AG10803 (cell line): Measurements from ENCODE around the gene PAX5.

Experiments
- DNase-seq: peaks from one replicate; pipeline ENCODE4 v3.0.0; 2010; ENCODE audit warnings: low read depth
- H3K4me3 ChIP-seq: 2 replicates; pipeline ENCODE4 v1.5.1; 2011; ENCODE audit warnings: mild to moderate bottlenecking, low read length, control low read depth
- TF ChIP-seq, protein P1 (sequence below): conservative IDR thresholded peaks from 2 replicates; pipeline ENCODE4 v1.5.1; 2011; ENCODE audit warnings: mild to moderate bottlenecking, low read length, control low read depth, inconsistent platforms

The PAX5 gene

DNA sequence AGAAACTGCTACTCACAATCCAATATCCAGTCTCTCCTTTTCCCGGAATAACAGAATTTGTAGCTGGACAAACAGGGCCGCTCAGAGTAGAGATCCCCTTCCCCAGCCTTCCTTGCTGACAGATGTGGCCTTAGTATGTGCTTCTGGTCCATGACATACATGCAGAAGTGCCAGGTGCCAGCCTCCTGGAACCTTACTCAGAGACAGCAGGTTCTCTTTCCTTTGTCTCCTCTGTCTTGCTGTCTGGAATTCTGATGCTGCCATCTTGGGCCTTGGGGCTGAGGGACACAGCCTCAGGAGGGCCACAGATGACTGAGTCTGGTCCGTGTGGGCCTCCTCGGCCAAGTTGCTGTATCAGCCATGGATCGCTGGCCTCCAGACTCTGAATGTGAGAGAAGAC lies 210.1 kb downstream of the PAX5 start:
- DNase-seq: no peak
- TF ChIP-seq, protein P1, sequence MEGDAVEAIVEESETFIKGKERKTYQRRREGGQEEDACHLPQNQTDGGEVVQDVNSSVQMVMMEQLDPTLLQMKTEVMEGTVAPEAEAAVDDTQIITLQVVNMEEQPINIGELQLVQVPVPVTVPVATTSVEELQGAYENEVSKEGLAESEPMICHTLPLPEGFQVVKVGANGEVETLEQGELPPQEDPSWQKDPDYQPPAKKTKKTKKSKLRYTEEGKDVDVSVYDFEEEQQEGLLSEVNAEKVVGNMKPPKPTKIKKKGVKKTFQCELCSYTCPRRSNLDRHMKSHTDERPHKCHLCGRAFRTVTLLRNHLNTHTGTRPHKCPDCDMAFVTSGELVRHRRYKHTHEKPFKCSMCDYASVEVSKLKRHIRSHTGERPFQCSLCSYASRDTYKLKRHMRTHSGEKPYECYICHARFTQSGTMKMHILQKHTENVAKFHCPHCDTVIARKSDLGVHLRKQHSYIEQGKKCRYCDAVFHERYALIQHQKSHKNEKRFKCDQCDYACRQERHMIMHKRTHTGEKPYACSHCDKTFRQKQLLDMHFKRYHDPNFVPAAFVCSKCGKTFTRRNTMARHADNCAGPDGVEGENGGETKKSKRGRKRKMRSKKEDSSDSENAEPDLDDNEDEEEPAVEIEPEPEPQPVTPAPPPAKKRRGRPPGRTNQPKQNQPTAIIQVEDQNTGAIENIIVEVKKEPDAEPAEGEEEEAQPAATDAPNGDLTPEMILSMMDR: no peak
- no peak overlapping the region for H3K4me3 ChIP-seq

DNA sequence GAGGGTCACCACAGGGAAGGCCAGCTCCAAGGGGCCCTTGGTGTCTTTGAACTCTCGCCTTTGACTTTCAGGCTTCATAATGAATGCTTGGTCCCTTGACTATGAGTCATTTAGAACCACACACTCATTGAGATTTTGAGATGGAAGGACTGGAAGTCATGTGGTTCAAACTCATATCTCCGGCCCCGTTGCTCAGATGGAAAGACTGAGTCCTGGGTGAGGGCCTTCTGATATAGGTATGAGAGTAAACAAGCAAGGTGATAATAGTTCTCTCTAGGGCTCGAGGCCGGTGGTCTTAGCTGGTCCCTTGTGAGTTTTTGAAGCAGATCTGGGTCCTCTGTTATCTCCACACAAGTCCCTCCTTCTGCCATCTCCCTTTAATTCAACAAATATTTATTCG lies 210.6 kb downstream of the PAX5 start:
- H3K4me3 ChIP-seq: no peak overlapping the region
- TF ChIP-seq, protein P1: no peak
- DNase-seq: no peak

DNA sequence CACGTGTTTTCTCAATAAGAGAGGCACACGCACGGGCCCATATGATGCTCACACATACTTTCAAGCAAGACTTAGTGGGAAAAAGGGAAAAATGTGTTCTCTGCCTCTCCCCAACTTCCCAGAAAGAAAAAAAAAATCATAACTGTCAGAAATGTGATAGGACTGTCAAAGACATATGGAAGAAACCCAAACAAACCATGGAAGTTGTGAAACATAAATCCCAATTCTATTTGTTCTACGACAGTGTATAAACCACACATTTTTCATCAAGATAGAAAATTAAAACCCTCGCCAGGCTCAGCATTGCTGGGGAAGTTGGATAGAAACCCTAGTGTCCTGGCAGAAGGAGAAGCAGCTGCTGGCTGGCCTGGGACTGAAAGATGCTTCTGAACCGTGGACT lies 211.9 kb downstream of the PAX5 start:
- H3K4me3 ChIP-seq: no peak overlapping the region
- DNase-seq: no peak
- TF ChIP-seq, protein P1: no peak

DNA sequence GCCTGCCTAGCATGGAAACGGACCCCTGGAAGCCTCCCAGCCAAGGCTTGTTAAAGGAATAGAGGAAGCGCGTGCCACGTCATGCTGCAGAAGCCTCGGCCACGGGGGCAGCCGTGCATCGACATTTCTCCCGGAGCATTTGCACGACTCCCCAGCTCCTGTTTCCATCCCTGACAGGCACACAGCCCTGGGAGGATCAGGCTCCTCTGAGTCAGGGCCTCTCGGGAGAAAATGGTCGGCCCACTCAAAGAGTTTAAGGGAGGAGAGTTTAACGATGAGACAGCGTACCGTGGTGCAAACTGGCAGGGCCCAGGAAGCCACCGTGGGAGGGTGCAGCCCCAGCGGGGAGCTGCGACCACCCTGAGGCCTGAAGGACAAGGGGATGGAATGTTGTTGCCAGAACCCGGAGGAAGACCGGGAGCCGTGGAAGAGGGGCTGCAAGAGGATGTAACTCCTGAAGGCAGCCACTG lies 213.6 kb downstream of the PAX5 start:
- no peak overlapping the region for H3K4me3 ChIP-seq
- TF ChIP-seq, protein P1: no peak
- DNase-seq: no peak

DNA sequence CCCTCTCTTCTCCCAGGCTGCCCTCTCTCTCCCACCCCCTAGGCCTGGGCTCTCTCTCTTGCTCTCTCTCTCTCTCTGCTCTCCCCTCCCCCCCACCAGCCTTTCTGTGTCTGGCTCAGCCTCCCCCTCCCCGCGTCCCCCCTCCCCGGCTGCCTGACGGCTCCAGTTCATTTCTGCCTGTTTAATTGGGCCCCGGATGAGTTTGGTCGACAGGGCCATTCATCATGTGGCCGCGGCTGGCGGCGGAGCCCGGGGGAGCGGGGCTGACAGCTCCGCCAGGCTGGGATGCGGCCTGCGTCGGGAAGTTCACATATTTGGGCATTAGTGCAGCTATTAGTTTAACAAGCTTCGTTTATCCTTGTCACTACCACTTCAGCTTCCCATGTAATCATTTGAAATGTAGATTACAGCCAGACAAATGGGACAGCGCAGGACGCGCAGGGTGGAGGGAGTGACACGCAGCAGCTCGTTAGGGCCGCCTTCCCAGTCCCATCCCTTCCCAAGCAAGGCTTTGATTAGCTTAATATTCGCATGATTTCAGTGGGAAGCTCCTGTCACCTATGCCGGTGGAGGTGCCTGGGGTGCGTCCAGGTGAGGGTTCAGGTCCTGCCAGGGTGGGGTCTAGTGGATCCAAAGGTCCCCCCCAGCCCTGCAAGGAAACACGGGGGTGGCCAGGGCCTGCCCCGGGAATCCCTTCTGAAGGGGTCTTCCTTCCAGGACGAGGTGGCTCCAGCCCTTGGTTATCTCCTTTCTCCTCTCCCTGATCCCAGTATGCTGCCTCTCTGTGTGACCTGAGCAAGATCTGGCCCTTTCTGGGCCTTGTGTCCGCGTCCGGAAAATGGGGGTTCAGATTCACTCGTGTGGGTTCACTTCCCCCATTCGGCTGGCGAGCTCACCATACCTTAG lies 214.8 kb downstream of the PAX5 start:
- TF ChIP-seq, protein P1: no peak
- DNase-seq: no peak
- H3K4me3 ChIP-seq: no peak overlapping the region

DNA sequence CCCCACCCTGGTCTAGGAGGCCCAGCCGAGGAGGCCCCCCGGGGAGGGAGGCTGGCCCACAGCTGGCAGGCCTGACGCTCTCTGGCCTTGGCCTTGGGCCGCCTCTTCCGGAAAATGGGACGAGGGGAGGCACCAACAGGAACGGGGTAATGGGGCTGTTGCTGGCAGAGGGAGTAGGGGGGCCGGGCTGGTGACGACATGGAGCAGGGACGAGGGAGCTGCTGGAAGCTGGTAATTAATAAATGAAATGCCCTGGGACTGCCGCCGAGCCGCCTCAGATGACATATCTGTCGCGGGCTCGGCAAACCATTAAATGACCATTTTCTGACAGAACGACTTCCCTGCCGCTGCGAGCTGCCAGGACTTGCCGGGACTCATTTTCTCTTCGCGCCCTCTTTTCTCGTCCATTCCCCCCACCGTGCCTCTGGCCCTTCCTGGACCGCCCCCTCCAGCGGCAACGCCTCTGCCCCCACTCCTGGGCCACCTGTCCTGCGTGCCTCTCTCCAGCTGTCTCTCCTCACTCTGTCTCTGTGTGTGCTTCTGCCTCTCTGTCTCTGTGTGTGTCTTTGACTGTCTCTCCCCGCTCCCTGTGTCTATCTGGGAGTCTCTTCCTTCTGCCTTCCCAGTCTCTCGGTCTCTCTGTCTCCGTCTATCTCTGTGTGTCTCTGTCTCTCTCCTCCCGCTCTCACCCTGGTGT lies 215.7 kb downstream of the PAX5 start:
- peak overlapping the region; percentile 27; the same call in 1 of the 2 replicates for H3K4me3 ChIP-seq
- TF ChIP-seq, protein P1: no peak
- DNase-seq: no peak
